Stimulated activated CD8-positive, alpha-beta memory T cell treated with anti-CD3 and anti-CD28 coated beads, Interleukin-7, amount 100 ng/mL, for 24 hours (primary cell): ENCODE results near the gene ANKRD10.
"Not testable (repeated sequence)": the region's sequence is repeated elsewhere in the genome, so short reads cannot be mapped to it uniquely, and the experiment has no call there.

Experiments used
- DNase-seq: peaks from one replicate; pipeline ENCODE4 v3.0.0-alpha.2; 2020; ENCODE audit warnings: low read depth

The ANKRD10 gene

GRCh38 chr13:110915057-110915873 lies at the start of gene ANKRD10:
Gene ANKRD10, minus strand, starts transcription at chr13:110915069. Its CDS starts 135 bp downstream, at chr13:110914934.
- peak; percentile 91 for DNase-seq

DNA sequence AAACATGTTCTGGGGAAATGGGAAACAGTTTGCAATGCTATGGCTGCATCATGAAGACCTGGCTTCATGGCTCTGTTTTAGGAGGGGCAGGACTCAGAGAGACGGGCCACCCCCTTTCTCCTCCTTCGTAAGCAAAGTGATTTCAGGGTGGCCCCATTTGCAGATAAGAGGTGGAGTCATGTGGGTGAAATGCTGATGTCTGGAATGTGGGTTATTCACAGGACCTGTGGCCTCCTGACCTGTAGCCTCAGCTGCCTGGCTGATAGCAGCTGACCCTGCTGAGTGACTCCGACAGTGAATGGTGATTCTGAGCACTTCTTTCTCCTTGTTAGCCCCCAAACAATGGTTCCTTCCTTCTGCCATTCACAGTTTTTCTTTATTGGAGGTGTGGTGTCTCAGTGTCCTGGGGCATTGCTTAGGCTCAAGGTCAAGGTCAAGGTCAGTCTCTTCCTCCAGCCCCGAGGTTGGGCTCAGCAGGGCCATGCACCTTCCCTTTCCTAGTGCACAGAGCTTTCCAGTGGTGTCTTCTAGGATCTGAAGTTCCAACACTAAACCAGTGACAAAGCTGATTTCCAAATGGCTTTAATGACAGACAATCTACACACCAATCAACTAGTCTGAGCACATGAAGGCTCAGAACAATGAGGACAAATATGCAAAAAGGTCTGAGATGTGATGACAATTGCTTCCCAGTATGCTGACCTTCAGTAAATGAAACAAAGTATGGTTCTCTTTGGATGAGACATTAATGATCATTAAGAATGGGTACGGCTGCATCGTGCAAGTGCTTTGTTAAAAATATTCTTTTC lies 49.6 kb upstream of the ANKRD10 start:
- no peak for DNase-seq

- no peak for DNase-seq
Observed at GRCh38 chr13:110963554-110963970, 48.7 kb upstream of the ANKRD10 start.

- no peak for DNase-seq
Observed at GRCh38 chr13:110961959-110962358, 47.1 kb upstream of the ANKRD10 start.

DNA sequence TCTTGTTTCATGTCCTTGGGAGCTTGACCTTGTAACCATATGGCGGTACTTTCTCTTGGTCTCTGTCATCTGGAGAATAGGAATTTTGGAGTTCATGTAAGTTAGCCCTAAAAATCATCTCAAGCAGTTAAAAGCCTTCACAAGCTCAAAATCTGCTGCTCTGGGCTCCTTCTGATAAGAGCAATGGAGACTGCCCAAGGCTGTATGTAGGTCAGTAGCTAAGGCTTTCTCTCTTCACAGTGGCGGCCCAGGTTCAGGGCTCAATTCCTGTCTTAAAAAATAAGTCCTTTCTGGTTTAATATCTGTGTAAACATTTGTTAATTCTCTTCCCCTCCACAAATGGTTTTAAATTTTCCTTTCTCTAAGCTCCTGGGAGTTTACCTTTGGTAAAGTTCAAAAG lies 45.3 kb upstream of the ANKRD10 start:
- DNase-seq: no peak

- no peak for DNase-seq
Observed at GRCh38 chr13:110957931-110958330, 43.1 kb upstream of the ANKRD10 start.

- no peak for DNase-seq
Observed at GRCh38 chr13:110957181-110957884, 42.5 kb upstream of the ANKRD10 start.

- DNase-seq: not testable (repeated sequence)
Observed at GRCh38 chr13:110956216-110956615, 41.3 kb upstream of the ANKRD10 start.

DNA sequence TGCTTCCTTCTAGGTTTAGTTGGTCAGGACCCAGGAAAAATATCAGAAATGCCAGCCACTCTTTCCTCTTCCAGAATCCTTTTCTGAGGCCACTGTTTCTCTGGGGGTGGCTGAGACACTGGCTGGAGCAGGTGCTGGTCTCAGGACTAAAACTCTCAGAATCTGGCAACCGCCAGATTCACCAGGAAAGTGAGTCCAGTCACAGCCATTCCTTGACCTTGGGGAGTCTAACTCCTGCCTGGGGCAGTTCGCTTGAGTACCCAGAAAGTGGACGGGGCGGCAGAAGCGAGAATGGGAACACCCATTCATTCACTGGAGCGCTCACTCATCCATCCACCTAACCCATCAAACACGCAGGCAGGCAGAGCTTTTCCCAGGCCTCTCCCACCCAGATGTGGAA lies 40.7 kb upstream of the ANKRD10 start:
- not testable (repeated sequence) for DNase-seq

- not testable (repeated sequence) for DNase-seq
Observed at GRCh38 chr13:110955072-110955503, 40.2 kb upstream of the ANKRD10 start.

DNA sequence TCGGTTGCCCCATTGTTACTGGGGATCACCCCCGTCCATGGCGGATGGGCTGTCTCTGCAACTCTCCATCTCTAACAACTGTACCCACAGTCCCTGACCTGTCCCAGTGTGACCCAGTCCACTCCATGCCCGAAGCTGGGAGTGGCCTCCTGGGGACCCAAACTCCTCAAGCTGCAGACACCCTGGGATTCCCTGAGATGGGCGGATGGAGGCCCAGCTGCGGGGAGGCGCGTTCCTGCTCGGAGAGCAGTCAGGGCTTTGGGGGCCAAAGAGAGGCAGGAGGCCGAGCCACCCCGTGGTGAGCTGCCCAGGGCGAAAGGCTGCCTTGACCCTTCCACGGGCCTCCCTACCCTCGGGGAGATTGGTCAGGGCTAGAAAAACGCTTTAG lies 39.7 kb upstream of the ANKRD10 start:
- DNase-seq: not testable (repeated sequence)

DNA sequence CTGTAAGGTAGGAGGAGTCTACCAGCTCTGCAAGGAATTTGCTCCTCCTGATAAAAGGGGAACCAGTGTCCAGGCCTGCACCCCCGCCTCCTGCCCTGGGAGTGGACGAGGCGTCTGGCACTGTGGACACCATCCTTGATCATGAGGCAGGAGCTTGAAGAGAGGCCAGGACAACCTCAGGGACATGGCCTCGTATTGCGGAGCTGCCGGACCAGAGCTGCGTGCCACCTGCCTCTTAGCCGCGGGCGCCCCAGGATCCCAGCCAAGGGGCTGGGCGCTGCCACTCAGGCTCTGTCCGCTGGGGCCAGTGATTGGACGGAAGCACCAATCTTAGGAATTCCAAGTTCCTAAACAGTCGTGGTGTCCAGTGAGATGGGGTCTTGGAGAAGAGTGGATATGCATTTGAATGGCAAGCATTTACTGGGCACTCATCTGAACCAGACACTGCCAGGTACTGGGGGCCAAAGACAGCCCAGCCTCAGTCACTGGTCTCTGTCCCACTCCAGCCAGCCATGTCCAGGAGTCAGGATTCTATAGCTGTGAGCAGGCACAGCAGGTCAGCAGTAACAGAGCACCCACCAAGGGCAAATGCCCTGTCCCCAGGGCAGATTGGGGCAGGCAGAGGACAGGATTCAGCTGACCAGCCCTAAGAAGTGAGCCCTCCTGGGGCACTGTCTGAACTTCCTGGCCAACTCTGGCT lies 39.1 kb upstream of the ANKRD10 start:
- DNase-seq: no peak

GRCh38 chr13:110953416-110953815 lies 38.5 kb upstream of the ANKRD10 start:
- DNase-seq: no peak

DNA sequence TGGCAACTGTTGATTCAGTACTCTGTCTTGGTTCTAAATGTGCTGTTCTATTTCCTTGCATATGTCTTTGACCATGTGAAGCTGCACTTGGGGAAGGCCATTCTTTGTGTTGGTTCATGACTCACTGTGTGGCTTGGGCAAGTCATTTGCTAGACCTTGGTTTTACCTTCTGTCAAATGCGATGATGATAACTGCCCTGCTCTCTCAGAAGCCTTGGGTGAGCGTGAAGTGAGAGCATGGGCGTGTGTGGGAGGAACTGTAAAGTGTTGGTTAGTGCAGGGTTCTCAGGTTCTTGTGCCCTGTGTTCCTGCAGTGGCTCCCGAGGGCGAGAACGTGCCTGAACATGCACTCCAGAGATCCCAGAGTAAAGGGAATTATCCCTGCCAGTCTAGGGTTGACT lies 37.3 kb upstream of the ANKRD10 start:
- not testable (repeated sequence) for DNase-seq

DNA sequence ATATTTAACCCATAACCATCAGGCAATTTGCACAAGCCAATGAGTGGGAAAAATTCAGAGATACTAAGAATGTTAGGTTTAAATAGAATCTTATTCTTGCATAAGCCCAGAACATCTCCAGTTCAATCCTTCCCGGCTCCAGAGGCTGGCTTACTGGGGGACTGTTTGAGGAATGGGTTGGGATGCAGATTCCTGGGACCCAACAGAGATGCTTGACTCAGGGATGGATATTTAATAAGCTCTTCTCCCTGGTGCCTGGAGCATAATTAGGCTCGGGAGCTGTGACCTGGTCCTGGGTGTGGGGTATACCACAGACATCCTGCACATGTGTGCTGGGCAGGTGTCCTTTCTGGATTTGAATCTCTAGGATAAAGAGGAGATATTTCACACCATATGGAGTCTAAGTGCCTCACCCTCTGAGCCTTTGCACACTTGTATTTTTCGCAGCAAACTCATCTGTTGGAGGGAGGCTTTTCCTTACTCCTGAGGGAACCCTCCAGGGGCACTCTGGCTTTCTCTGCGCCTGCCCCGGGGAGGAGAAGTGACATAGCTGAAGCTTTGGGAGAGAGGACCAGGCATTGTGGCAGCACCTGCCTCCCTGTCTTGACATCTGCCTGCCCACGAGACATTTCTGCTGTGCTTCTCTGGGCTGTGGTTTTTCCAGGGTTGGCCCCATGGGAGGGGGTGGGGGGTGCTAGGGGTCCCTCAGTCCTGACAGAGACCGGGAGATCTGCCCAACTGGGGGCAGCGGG lies 36.1 kb upstream of the ANKRD10 start:
- no peak for DNase-seq

DNA sequence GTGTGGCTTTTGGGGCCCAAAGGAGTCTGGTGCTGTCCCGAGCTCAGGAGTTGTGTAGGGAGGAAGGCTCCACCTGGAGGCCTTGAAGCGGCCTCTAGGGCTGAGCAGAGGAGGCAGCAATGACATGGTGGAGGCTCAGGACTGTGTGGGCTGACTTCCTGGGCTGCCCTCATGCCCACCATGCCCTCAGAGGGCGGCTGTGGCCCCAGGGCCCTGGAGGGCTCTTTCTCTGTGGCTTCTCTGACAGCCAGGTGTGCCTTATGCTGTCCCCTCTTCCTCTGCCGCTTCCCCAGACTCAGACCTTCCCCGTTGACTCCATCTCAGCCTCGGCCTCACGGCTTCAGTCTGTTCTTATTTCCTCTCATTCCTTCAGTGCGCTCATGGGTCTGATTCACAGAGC lies 35.5 kb upstream of the ANKRD10 start:
- DNase-seq: no peak

DNA sequence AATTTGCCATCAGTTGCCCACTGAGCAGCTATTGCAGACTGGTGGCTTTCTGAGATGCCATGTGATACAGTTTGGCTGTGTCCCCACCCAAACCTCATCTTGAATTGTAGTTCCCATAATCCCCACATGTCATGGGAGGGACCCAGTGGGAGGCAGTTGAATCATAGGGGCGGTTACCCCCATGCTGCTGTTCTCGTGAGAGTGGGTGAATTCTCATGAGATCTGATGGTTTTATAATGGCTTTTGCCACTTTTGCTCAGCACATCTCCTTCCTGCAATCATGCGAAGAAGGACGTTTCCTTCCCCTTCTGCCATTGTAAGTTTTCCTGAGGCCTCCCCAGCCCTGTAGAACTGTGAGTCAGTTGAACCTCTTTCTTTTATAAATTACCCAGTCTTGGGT lies 34.8 kb upstream of the ANKRD10 start:
- no peak for DNase-seq

DNA sequence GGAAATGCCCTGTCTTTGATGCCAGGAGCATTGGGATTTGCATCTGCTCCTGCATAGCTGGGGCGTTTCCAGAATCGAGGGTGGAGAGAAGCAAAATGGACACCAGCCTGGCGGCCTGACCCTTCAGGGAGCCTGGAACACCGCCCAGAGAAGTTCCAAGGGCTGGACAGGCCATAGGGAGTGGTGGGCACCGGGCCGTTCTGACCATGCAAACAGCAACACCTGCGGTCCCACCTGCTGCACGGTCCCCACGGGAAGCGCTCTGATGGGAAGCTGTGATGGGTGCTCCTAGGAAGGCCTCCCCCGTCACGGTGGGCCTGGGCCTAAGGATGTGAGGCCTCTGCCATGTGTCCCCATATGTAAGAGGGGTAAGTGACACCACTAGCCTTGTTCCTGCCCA lies 34.2 kb upstream of the ANKRD10 start:
- DNase-seq: no peak

DNA sequence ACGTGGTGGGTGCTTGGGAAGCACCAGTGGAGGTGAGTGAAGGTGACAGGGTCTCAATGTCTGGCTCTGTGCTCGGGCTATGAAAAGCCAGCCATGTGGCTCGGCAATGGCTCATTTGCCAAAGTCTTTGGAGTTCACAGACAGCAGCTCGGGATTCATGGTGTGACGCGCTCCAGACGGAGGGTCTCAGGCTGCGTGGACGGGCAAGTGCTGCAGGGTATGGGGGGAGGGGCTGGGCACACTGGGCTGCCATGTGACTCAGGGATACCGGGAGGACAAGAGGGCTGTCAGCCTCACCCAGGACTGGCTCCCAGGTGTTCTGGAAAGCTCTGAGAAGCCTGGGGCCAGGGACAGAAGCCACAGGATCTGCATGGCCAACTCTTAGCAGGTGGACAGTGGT lies 32.5 kb upstream of the ANKRD10 start:
- not testable (repeated sequence) for DNase-seq

DNA sequence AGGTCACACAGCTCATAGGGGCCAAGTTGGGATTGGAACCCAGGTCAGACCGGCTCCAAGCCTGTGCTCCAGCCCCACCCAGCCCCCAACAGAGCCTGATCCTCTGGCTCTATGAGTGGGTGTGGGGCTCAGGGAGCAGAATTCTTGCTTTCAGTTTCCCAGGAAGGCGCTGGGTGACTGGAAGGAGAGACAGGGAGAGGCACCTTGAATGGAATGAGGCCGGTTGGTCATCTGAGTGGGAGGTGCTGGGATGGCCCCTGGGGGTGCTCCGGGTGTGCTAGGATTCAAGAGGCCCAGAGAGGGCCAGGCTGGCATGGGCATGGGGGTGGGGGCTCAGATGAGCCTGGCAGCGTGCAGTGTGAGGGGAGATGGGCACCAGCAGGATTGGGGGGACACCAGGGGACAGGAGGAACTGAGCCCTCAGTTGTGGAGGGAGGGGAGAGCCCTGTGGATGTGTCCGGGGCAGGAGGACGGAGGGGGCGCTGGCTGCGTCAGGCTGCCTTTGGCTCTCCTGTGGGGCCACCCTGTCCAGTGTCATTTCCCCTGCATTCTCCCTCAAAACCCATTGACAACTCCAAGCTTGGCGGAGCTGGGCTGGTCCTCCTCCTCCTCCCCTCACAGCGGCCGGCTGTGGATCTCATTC lies 31.2 kb upstream of the ANKRD10 start:
- no peak for DNase-seq
